Upper lobe of left lung (tissue), 4 donors: ENCODE data around the gene ZNF750.

Experiments
- EP300 ChIP-seq, 4 donors: sonication (generic); formaldehyde crosslinking; IDR thresholded peaks; one replicate each; pipeline ENCODE4 v1.5.1; 2017; ENCODE audit warnings: antibody characterized with exemption in 4 of 4, control low read depth in 2 of 4
- POLR2A ChIP-seq, 4 donors: fragments of 450-650 bp; IDR thresholded peaks; one replicate each; pipeline ENCODE4 v1.5.1; 2016 to 2017; ENCODE audit warnings: antibody characterized with exemption in 4 of 4, mild to moderate bottlenecking in 2 of 4
- POLR2AphosphoS5 ChIP-seq, 2 donors: sonication (generic); formaldehyde crosslinking; IDR thresholded peaks; one replicate each; pipeline ENCODE4 v1.5.1; 2017; ENCODE audit warnings: antibody characterized with exemption in 2 of 2
- TF ChIP-seq, protein P1 (sequence below), 6 experiments: fragments of 450-650 bp in 4 of 6; fragments of 200-600 bp in 2 of 6; sonication (generic) in 2 of 6; IDR thresholded peaks; one replicate each; pipeline ENCODE4 v1.5.1; 2016 to 2019; ENCODE audit warnings: antibody characterized with exemption in 6 of 6

DNA sequence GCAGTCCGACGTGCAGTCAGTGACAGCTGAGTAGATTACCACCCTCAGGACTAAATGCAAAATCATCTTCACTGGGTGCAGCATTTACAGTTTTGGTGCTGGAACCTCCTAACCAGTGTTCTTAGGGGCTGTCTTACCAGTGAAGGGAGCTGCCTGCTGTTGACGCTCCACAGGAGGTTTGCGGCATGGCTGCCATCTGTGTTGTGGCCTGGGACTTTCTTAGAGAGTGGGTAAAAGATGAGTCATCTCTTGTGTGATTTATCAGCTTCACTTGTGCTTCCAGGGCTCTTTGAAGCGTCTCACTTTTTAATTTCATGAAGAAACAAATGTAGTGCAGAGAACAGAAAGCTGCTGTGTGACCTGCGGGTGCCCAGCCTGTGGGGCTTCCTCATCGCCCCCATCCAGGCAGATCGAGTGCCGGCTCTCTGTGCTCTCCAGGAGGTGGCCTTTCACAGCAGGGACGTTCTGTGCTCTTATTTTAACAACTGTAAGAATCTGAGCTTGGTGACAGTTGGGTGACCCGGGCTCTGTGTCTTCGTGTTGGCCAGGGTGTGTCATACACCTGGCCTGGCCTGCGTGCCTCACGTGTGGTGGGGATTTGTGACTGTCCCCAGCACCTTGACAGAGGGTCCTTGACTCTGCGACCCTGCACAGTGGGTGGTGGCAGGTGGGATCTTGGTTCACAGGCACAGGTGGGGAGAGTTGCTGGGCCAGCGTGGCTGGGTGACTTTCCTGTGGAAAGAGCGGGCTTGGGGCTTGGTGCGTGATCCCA is 24.3 kb upstream of the ZNF750 start:
- TF ChIP-seq, protein P1, sequence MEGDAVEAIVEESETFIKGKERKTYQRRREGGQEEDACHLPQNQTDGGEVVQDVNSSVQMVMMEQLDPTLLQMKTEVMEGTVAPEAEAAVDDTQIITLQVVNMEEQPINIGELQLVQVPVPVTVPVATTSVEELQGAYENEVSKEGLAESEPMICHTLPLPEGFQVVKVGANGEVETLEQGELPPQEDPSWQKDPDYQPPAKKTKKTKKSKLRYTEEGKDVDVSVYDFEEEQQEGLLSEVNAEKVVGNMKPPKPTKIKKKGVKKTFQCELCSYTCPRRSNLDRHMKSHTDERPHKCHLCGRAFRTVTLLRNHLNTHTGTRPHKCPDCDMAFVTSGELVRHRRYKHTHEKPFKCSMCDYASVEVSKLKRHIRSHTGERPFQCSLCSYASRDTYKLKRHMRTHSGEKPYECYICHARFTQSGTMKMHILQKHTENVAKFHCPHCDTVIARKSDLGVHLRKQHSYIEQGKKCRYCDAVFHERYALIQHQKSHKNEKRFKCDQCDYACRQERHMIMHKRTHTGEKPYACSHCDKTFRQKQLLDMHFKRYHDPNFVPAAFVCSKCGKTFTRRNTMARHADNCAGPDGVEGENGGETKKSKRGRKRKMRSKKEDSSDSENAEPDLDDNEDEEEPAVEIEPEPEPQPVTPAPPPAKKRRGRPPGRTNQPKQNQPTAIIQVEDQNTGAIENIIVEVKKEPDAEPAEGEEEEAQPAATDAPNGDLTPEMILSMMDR (IDR thresholded peaks at IDR 0.05): no peak
- no peak for TF ChIP-seq POLR2A (IDR thresholded peaks at IDR 0.05)
- no peak for TF ChIP-seq POLR2AphosphoS5 (IDR thresholded peaks at IDR 0.05)
- TF ChIP-seq EP300 (IDR thresholded peaks at IDR 0.05): no peak
